ENCODE results near the gene DENND1A.
"Not testable (repeated sequence)": the region's sequence is repeated elsewhere in the genome, so short reads cannot be mapped to it uniquely, and the experiment has no call there.

Gene DENND1A

GRCh38 chr9:123914517-123915196 is 15.3 kb downstream of the DENND1A start:
- no peak for DNase-seq

- DNase-seq = no peak
Observed at GRCh38 chr9:123912167-123912897, 17.6 kb downstream of the DENND1A start.

- DNase-seq = no peak
Observed at GRCh38 chr9:123911024-123911423, 18.9 kb downstream of the DENND1A start.

- not testable (repeated sequence) for DNase-seq
Observed at GRCh38 chr9:123909192-123909591, 20.7 kb downstream of the DENND1A start.

GRCh38 chr9:123903550-123903949 is 26.4 kb downstream of the DENND1A start:
- DNase-seq = not testable (repeated sequence)

- DNase-seq = no peak
Observed at GRCh38 chr9:123894822-123895221, 35.1 kb downstream of the DENND1A start.

GRCh38 chr9:123893831-123894460 is 36.0 kb downstream of the DENND1A start:
- no peak for DNase-seq

GRCh38 chr9:123893115-123893514 is 36.8 kb downstream of the DENND1A start:
- DNase-seq = no peak

- no peak for DNase-seq
Observed at GRCh38 chr9:123887837-123888236, 42.1 kb downstream of the DENND1A start.

- DNase-seq = not testable (repeated sequence)
Observed at GRCh38 chr9:123885834-123886233, 44.1 kb downstream of the DENND1A start.

GRCh38 chr9:123883634-123884033 is 46.3 kb downstream of the DENND1A start:
- DNase-seq = no peak

GRCh38 chr9:123881604-123882003 is 48.3 kb downstream of the DENND1A start:
- no peak for DNase-seq

- DNase-seq = no peak
Observed at GRCh38 chr9:123880420-123880819, 49.5 kb downstream of the DENND1A start.

GRCh38 chr9:123876750-123877149 is 53.2 kb downstream of the DENND1A start:
- no peak for DNase-seq

GRCh38 chr9:123872710-123873109 is 57.2 kb downstream of the DENND1A start:
- DNase-seq = no peak

- DNase-seq = no peak
Observed at GRCh38 chr9:123871781-123872180, 58.1 kb downstream of the DENND1A start.

- no peak for DNase-seq
Observed at GRCh38 chr9:123868002-123868401, 61.9 kb downstream of the DENND1A start.

GRCh38 chr9:123867034-123867433 is 62.9 kb downstream of the DENND1A start:
- no peak for DNase-seq

- no peak for DNase-seq
Observed at GRCh38 chr9:123866497-123866896, 63.4 kb downstream of the DENND1A start.

- DNase-seq = no peak
Observed at GRCh38 chr9:123865226-123866000, 64.5 kb downstream of the DENND1A start.

- DNase-seq = no peak
Observed at GRCh38 chr9:123864251-123864650, 65.7 kb downstream of the DENND1A start.

GRCh38 chr9:123863164-123863855 is 66.6 kb downstream of the DENND1A start:
- no peak for DNase-seq

- no peak for DNase-seq
Observed at GRCh38 chr9:123861756-123862120, 68.2 kb downstream of the DENND1A start.

Data from COR-L47 (cell line).